Colonic mucosa (tissue), 4 donors: ENCODE data around the gene ADCY10. TPM values are rescaled to one million over a fixed set of nuclear protein-coding genes. Genes with fewer than 3 reads are reported as not detected.

ENCODE experiments used
- DNase-seq: peaks from one replicate; pipeline ENCODE4 v3.0.0-alpha.2; 2020
- H3K27ac ChIP-seq: fragments of 200-600 bp; one replicate; pipeline ENCODE4 v1.8.0; 2021
- H3K27me3 ChIP-seq: fragments of 200-600 bp; one replicate; pipeline ENCODE4 v1.8.0; 2021
- H3K36me3 ChIP-seq: fragments of 200-600 bp; one replicate; pipeline ENCODE4 v1.8.0; 2021
- H3K4me1 ChIP-seq: fragments of 200-600 bp; one replicate; pipeline ENCODE4 v1.8.0; 2021; ENCODE audit warnings: mild to moderate bottlenecking
- H3K4me3 ChIP-seq: fragments of 200-600 bp; one replicate; pipeline ENCODE4 v1.8.0; 2021
- H3K9ac ChIP-seq, 2 donors: one replicate each; pipeline ENCODE4 v1.7.0; 2013; ENCODE audit warnings: control low read depth in 2 of 2, low read depth in 2 of 2, low read length in 2 of 2
- H3K9me3 ChIP-seq: fragments of 200-600 bp; one replicate; pipeline ENCODE4 v1.8.0; 2021
- intact Hi-C: fragments of 100-400 bp; cut with DNase I; formaldehyde crosslinking; loops from one replicate; pipeline ENCODE4 v1.14.1; 2022
- total RNA-seq, 2 donors: library from RNA; stranded (reverse); fragmentation: NEBNext Ultra II Directional in 1 of 2; extraction: Animal tissue kit (Norgen Biotek cat#: 25700) in 1 of 2; gene quantifications; one replicate each; pipeline ENCODE4 v1.2.1, GENCODE V29; 2021
- TF ChIP-seq, protein P1 (sequence below): fragments of 200-600 bp; IDR thresholded peaks from one replicate; pipeline ENCODE4 v1.8.0; 2022; ENCODE audit warnings: antibody characterized with exemption, mild to moderate bottlenecking
- donor health status: healthy.
- donor health status: DM: no; HTN: no; CAD: no.
- donor health status: DM: no; HTN: no; CAD: no.

ADCY10 gene
- total RNA-seq, 2 donors from 2014 or later = 0.64 to 1.6 TPM

DNA sequence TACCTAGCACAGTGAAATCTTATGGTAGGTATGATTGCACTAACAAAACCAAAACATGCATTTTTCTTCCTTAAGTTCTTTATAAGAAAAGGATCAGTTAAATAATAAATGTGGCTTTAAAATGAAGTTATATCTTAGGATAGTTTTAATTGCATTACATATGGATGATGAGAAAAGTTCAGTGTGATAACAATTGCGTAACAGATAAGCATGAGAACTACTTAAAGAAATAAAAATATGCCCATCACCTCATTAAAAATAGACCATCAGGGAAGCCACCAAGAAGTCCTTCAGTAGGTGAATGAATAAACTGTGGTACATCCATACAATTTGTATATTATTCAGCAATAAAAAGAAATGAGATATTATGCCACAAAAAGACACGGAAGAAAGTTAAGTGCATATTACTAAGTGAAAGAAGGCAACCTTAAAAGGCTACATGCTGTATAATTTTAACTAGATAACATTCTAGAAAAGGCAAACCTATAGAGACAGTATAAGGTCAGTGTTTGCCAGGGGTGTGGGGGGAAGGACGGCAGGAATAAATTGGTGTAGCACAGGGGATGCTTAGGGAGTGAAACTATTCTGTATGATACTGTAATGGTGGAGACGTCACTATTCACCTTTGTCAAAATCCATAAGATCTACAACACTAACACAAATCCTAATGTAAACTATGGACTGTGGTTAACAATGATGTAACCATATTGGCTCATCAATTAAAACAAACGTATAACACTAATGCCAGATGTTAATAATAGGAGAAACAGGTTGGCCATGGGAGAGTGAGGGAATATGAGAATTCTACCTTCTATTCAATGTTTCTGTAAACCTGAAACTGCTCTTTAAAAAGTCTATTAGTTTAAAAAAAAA lies 149.2 kb downstream of the ADCY10 start:
- Histone ChIP-seq H3K27ac (no peak overlapping the region), H3K27me3 (no peaks in the 10 kb centered on the region), H3K9me3 (no peaks in the 10 kb centered on the region), H3K4me1 (no peaks in the 10 kb centered on the region), H3K36me3 (no peaks in the 10 kb centered on the region), H3K9ac (no peak overlapping the region), H3K4me3 (no peak overlapping the region)
- TF ChIP-seq, protein P1, sequence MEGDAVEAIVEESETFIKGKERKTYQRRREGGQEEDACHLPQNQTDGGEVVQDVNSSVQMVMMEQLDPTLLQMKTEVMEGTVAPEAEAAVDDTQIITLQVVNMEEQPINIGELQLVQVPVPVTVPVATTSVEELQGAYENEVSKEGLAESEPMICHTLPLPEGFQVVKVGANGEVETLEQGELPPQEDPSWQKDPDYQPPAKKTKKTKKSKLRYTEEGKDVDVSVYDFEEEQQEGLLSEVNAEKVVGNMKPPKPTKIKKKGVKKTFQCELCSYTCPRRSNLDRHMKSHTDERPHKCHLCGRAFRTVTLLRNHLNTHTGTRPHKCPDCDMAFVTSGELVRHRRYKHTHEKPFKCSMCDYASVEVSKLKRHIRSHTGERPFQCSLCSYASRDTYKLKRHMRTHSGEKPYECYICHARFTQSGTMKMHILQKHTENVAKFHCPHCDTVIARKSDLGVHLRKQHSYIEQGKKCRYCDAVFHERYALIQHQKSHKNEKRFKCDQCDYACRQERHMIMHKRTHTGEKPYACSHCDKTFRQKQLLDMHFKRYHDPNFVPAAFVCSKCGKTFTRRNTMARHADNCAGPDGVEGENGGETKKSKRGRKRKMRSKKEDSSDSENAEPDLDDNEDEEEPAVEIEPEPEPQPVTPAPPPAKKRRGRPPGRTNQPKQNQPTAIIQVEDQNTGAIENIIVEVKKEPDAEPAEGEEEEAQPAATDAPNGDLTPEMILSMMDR = no peak
- intact Hi-C loops = no loop called here
- DNase-seq = no peak

DNA sequence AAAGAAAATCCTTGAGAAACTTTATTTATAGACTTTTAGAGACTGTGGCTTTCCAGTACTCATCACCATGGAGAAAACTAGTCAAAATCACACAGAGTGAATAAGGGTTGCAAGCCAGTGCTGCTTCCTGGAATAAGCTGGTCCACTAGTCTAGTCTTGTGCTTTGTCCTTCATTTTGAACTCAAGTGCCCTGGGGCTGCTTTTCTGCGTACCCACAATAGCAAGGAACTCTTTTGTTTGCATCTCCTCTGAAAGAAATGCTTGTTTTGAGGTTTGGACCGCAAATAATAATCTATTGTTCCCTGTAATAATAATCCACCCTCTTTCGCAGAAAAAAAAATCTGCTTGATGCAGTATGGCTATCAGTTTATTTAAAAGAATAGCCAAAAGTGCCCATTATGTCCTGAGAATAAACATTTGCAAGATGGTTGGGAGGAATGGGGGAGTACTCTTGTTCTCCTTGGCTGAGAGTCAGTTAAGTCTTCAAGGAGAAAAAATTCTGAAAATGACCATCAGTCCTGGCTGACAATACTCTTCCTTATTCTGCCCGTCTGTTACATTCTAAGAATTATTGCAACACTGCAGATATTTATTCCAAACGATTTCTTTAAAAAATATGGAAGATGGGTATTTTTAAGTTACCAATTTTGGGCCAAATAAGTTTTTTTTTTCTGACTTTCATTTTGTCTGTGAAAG lies 150.3 kb downstream of the ADCY10 start:
- H3K9ac ChIP-seq = no peak overlapping the region
- intact Hi-C loops = no loop called here
- no peaks in the 10 kb centered on the region for H3K27me3 ChIP-seq
- DNase-seq = no peak
- H3K36me3 ChIP-seq = no peaks in the 10 kb centered on the region
- TF ChIP-seq, protein P1 = no peak
- no peaks in the 10 kb centered on the region for H3K9me3 ChIP-seq
- H3K4me3 ChIP-seq = no peak overlapping the region
- H3K27ac ChIP-seq = no peak overlapping the region
- H3K4me1 ChIP-seq = no peaks in the 10 kb centered on the region

DNA sequence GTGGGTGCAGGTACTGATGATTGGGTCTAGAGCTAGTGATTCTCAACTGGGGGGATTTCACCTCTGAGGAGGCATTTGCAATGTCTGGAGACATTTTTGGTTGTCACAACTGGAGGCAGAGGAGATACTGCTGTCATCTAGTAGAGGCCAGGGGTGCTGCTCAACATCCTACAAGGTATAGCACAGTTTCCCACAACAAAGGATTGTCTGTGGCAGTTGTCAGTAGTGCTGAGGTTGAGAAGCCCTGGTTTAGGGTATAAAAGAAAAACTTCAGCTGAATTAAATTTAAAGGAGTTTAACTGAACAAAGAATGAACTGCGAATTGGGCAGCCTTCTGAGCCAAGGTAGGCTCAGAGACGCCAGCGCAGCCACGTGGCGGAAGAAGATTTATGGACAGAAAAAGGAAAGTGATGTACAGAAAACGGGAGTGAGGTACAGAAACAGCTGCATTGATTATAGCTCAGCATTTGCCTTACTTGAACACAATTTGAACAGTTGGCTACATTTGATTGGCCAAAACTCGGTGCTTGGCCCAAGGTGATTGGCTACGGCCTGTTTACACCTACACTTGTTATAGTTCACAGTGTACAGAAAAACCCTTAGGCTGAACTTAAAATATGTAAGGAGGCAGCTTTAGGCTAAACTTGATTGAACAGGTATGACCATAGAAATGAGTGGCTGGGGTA lies 151.7 kb downstream of the ADCY10 start:
- no peak overlapping the region for H3K27ac ChIP-seq
- no peak for DNase-seq
- no peak overlapping the region for H3K4me3 ChIP-seq
- H3K9ac ChIP-seq = no peak overlapping the region
- intact Hi-C loops = no loop called here
- no peaks in the 10 kb centered on the region for H3K9me3 ChIP-seq
- TF ChIP-seq, protein P1 = no peak
- H3K36me3 ChIP-seq = no peaks in the 10 kb centered on the region
- H3K27me3 ChIP-seq = no peaks in the 10 kb centered on the region
- no peaks in the 10 kb centered on the region for H3K4me1 ChIP-seq

DNA sequence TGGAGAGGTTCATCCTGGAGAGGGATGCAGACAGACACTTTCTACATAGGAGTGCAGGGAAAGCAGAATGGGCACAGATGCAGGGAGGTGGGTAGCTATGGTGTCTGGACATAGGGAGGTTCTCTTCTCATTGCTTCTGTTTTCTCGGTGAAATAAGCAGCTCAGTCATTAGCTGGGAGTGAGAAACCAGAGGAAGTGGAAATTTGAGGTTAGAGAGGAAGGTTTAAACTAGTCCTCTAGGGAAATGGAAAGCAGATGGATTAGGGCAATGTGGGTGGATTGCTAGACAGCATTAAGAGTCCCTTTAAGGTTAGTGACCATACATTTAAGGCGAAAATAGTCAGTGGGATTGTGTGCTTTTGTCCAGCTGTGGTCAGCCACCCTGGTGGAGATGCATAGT lies 152.5 kb downstream of the ADCY10 start:
- H3K9me3 ChIP-seq = no peaks in the 10 kb centered on the region
- no peaks in the 10 kb centered on the region for H3K36me3 ChIP-seq
- no peak overlapping the region for H3K9ac ChIP-seq
- H3K27ac ChIP-seq = no peak overlapping the region
- TF ChIP-seq, protein P1 = no peak
- H3K4me3 ChIP-seq = no peak overlapping the region
- no peak for DNase-seq
- no peaks in the 10 kb centered on the region for H3K27me3 ChIP-seq
- no peaks in the 10 kb centered on the region for H3K4me1 ChIP-seq
- intact Hi-C loops = no loop called here

Other genes starting within 250 kb of the ADCY10 start
- gene MPZL1, start 192.2 kb downstream of the ADCY10 start, total RNA-seq = 100 to 1,000 TPM; 112 to 144 TPM
- gene DCAF6, start 22.5 kb upstream of the ADCY10 start, total RNA-seq = 10 to 100 TPM; 47.2 to 67.0 TPM
- 100 to 1,000 TPM; 203 to 232 TPM for gene MPC2, start 22.9 kb upstream of the ADCY10 start, total RNA-seq
- gene GPR161, start 222.8 kb upstream of the ADCY10 start, total RNA-seq = 1 to 10 TPM; 2.5 to 3.2 TPM